Liver (tissue), 3 donors: ENCODE measurements around the gene ZDHHC14.

ENCODE experiments used
- ATF3 ChIP-seq: IDR thresholded peaks from 2 replicates; pipeline ENCODE4 v1.6.1; 2016; ENCODE audit warnings: antibody characterized with exemption
- CTCF ChIP-seq: fragments of 150-350 bp; IDR thresholded peaks from 2 replicates; pipeline ENCODE4 v1.5.1; 2017; ENCODE audit warnings: improper control_type of control experiment, low read depth, low read length; ENCODE audit not compliant: missing input control
- EGR1 ChIP-seq, 2 donors: IDR thresholded peaks; 2 replicates each; pipeline ENCODE4 v1.6.1; 2016 to 2018; ENCODE audit warnings: antibody characterized with exemption in 2 of 2, low read depth in 2 of 2
- FOXA1 ChIP-seq: IDR thresholded peaks from 2 replicates; pipeline ENCODE4 v1.6.1; 2016; ENCODE audit warnings: antibody characterized with exemption
- GABPA ChIP-seq, 2 donors: IDR thresholded peaks in 1 of 2; conservative IDR thresholded peaks in 1 of 2; 2 replicates each; pipeline ENCODE4 v1.6.1; 2016; ENCODE audit warnings: antibody characterized with exemption in 2 of 2, mild to moderate bottlenecking in 1 of 2, moderate library complexity in 1 of 2
- HNF4G ChIP-seq: IDR thresholded peaks from 2 replicates; pipeline ENCODE4 v1.6.1; 2016; ENCODE audit warnings: antibody characterized with exemption
- JUND ChIP-seq, 2 donors: IDR thresholded peaks; 2 replicates each; pipeline ENCODE4 v1.6.1; 2016; ENCODE audit warnings: antibody characterized with exemption in 2 of 2
- MAX ChIP-seq: IDR thresholded peaks from 2 replicates; pipeline ENCODE4 v1.6.1; 2016; ENCODE audit warnings: antibody characterized with exemption
- RAD21 ChIP-seq, 2 donors: IDR thresholded peaks; 2 replicates each; pipeline ENCODE4 v1.6.1; 2016; ENCODE audit warnings: antibody characterized with exemption in 2 of 2, mild to moderate bottlenecking in 2 of 2
- REST ChIP-seq: IDR thresholded peaks from 2 replicates; pipeline ENCODE4 v1.6.1; 2016; ENCODE audit warnings: antibody characterized with exemption, mild to moderate bottlenecking
- SP1 ChIP-seq: IDR thresholded peaks from 2 replicates; pipeline ENCODE4 v1.6.1; 2018; ENCODE audit warnings: antibody characterized with exemption, mild to moderate bottlenecking
- TAF1 ChIP-seq: conservative IDR thresholded peaks from 2 replicates; pipeline ENCODE4 v1.6.1; 2016; ENCODE audit warnings: antibody characterized with exemption, mild to moderate bottlenecking
- YY1 ChIP-seq: IDR thresholded peaks from 2 replicates; pipeline ENCODE4 v1.6.1; 2016; ENCODE audit warnings: antibody characterized with exemption, mild to moderate bottlenecking
- ZBTB33 ChIP-seq: IDR thresholded peaks from 2 replicates; pipeline ENCODE4 v1.6.1; 2016; ENCODE audit warnings: antibody characterized with exemption
- donor health status: healthy.
- donor health status: healthy.

- TF ChIP-seq ATF3 (no peak), SP1 (no peak), CTCF (no peak), RAD21 (IDR thresholded peaks at IDR 0.05) (no peak), EGR1 (IDR thresholded peaks at IDR 0.05; ENCODE audit: low read depth in 2 of 2) (no peak), REST (no peak), MAX (no peak), HNF4G (no peak), YY1 (no peak), TAF1 (no peak), FOXA1 (no peak), ZBTB33 (no peak), GABPA (IDR thresholded peaks at IDR 0.05 in 1 of 2, conservative IDR thresholded peaks at IDR 0.05 in 1 of 2) (no peak), JUND (IDR thresholded peaks at IDR 0.05) (no peak)
Measured at GRCh38 chr6:157343732-157344131, 37.3 kb upstream of the ZDHHC14 start.
